AG04449 (cell line): ENCODE data around the gene SHCBP1L.

Source experiments
- CTCF ChIA-PET: fragments of 350-600 bp; formaldehyde crosslinking; extraction: SDS; loops from one replicate; lab custom pipeline; 2021; ENCODE audit warnings: antibody characterized with exemption; lab: Yijun Ruan, JAX
- POLR2A ChIA-PET: fragments of 400-600, 350-600 bp; formaldehyde crosslinking; extraction: SDS; loops from one replicate; lab custom pipeline; 2020; ENCODE audit warnings: antibody characterized with exemption, inconsistent platforms; lab: Yijun Ruan, JAX
- DNase-seq: peaks from one replicate; pipeline ENCODE4 v3.0.0-alpha.2; 2010; ENCODE audit warnings: low read depth, low spot score
- H3K4me3 ChIP-seq: 2 replicates; pipeline ENCODE4 v1.5.1; 2011; ENCODE audit warnings: low read depth, mild to moderate bottlenecking, control low read depth, low read length
- TF ChIP-seq, protein P1 (sequence below): IDR thresholded peaks from one replicate; pipeline ENCODE4 v1.5.1; 2011; ENCODE audit warnings: mild to moderate bottlenecking, moderate library complexity, low read length, control low read depth, inconsistent platforms; ENCODE audit not compliant: insufficient read depth; ENCODE audit errors: missing control alignments

SHCBP1L gene

DNA sequence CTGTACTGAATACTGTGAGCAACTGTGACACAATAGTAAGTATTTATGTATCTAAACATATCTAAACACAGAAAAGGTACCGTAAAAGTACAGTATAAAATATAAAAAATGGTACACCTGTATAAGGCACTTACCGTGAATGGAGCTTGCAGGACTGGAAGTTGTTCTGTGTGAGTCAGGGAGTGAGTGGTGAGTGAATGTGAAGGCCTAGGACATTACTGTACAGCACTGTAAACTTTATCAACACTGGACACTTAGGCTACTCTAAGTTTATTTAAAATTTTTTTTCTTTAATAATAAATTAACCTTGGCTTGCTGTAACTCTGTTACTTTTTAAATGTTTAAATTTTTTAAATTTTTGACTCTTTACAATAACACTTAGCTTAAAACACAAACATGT is 24.5 kb upstream of the SHCBP1L start:
- H3K4me3 ChIP-seq = no peak overlapping the region
- POLR2A ChIA-PET = no interaction called here
- no peak for DNase-seq
- TF ChIP-seq, protein P1, sequence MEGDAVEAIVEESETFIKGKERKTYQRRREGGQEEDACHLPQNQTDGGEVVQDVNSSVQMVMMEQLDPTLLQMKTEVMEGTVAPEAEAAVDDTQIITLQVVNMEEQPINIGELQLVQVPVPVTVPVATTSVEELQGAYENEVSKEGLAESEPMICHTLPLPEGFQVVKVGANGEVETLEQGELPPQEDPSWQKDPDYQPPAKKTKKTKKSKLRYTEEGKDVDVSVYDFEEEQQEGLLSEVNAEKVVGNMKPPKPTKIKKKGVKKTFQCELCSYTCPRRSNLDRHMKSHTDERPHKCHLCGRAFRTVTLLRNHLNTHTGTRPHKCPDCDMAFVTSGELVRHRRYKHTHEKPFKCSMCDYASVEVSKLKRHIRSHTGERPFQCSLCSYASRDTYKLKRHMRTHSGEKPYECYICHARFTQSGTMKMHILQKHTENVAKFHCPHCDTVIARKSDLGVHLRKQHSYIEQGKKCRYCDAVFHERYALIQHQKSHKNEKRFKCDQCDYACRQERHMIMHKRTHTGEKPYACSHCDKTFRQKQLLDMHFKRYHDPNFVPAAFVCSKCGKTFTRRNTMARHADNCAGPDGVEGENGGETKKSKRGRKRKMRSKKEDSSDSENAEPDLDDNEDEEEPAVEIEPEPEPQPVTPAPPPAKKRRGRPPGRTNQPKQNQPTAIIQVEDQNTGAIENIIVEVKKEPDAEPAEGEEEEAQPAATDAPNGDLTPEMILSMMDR = no peak
- CTCF ChIA-PET = interaction anchor here (1.0 to 1.3 kb wide), 3 partner anchors 13 to 22 kb away, joined by 3 to 4 read pairs (median 4); no protein-coding TSS in a partner anchor

DNA sequence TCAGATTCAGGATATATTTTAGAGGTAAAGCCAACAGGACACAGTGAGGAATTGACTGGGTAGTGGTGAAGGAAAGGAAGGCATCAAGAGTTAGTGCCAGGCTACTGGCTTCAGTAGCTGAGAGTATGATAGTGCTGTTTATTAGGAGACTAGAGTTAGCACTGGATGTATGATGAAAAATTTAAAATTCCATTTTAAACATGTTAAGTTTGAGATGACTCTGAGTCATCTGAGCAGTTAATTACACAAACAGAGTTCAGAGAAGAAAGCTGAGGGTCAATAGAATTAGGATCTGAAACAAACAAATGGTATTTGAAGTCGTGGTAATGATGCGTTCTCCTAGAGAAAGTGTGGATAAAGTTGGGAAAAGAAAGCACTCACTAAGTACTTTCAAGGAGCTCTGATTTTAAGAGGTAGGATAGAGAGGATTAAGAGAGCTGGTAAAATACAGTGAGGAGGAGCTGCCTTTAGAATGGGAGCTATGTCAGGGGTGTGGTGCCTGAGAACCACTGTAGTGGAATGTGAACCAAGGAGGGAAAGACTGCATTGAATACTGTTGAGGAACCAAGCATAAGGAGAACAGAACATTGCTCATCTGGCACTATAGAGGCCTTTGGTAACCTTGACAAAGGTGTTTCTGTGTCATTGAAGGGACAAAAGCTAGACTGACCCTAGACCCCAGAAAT is 21.7 kb upstream of the SHCBP1L start:
- TF ChIP-seq, protein P1 = no peak
- H3K4me3 ChIP-seq = no peak overlapping the region
- CTCF ChIA-PET = interaction anchor here (0.8 to 2.9 kb wide), 5 partner anchors 10 to 24 kb away, joined by 3 to 16 read pairs (median 7); no protein-coding TSS in a partner anchor
- DNase-seq = no peak
- POLR2A ChIA-PET = no interaction called here

DNA sequence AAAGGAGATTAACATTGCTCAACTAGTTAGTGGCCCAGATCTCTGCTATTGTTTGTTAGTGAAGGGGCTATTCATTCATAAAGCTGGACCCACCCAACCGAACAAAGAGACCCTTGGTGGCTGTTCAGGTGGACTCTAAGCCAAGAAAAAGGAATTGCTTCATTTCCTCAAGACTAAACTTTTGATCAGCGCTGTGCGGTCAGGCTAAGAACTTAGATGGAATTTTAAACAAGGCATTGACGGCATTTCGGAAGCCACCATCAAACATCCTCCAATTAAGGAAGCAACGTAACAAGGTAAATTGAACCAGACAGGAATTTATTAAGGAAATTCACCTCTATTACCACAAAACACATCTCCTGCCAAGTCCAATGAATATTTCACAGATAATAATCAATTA is 19.9 kb upstream of the SHCBP1L start:
- no peak overlapping the region for H3K4me3 ChIP-seq
- TF ChIP-seq, protein P1 = no peak
- POLR2A ChIA-PET = no interaction called here
- no peak for DNase-seq
- CTCF ChIA-PET = interaction anchor here (1.1 kb wide), 1 partner anchor 10 kb away, joined by 3 read pairs; no protein-coding TSS in a partner anchor

DNA sequence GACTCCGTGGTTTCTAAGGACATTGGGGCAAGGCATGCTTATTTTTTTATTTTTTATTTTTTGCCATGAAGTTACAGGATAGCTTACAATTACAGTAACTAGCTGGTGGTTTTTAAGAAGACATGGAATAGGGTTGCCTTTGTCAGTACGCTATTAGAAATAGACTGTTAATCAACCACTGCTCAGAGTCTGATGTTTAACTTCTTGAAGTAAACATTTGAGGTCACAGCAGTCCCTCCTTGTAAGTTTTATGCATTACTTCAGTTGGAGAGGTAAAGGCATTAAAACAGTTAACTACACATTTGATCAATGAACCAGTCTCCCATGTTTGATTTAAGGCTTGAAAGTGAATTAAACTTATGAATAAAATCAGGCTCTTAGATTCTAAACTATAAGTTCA is 19.3 kb upstream of the SHCBP1L start:
- POLR2A ChIA-PET = no interaction called here
- CTCF ChIA-PET = no interaction called here
- TF ChIP-seq, protein P1 = no peak
- DNase-seq = no peak
- H3K4me3 ChIP-seq = no peak overlapping the region

DNA sequence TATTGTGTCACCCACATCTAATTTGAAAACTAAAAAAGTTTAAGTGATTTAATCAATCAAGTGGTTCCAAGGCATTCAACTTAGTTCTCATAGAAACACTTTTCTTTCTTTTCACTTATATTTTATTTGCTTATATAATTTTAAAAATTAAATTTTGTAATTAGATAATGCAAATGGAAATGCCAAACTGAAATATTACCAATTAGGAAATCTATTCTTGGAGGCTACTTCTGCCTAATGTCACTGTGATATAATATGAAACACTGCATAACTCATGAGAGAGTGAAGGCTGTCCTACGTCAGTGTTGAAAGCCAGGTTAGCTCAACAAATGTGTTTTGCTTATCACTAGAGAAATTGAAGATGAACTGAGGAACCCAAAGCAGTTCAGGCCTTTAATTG is 18.3 kb upstream of the SHCBP1L start:
- TF ChIP-seq, protein P1 = no peak
- POLR2A ChIA-PET = interaction anchor here (0.6 kb wide), 1 partner anchor 101 kb away, joined by 3 read pairs; no protein-coding TSS in a partner anchor
- CTCF ChIA-PET = interaction anchor here (1.8 kb wide), 1 partner anchor 264 kb away, joined by 3 read pairs; no protein-coding TSS in a partner anchor
- no peak for DNase-seq
- H3K4me3 ChIP-seq = no peak overlapping the region
